Left kidney (tissue), 2 donors: ENCODE results near the gene HLA-DPA1. TPM values are rescaled to one million over a fixed set of nuclear protein-coding genes. Genes with fewer than 3 reads are reported as not detected.

Experiments used
- DNase-seq: peaks from one replicate; pipeline ENCODE4 v3.0.0-alpha.2; 2013
- polyA plus RNA-seq: library from polyadenylated mRNA; unstranded; fragments of 120-200 nt; gene quantifications from one replicate; pipeline ENCODE4 v1.2.1, GENCODE V29; 2013; ENCODE audit not compliant: insufficient read length

Gene HLA-DPA1
- polyA plus RNA-seq, 1 donor, result 20.2 TPM

DNA sequence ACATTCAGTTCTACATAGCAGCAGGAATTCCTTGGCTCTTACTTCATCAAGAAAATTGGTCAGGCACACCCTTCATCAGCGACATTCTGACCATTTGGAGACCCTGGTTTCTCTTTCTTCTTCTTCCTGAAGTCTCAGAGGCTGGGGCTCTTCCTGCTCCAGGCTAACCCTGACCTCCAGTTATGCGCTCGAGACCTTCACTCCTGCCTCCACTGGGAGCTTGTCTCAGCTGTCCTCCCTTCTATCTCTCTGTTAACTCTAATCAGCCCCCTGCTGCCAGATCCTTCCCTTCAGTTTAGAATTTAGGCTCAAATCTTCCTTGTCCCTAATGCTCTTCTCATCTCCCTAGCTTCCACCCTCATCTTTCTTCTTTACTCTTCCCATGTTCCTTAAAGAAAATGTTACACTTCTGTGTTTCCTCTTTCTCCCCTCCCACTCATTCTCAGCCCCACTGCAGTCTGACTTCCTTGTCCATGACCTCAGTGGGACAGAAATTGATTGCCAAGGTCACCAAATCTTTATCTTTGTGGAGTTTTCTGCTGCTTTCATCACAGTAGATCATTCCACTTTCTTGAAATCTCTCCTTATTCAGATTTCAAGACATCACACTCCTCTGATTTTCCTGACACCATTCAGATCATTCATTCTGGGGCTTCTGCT lies 55.6 kb downstream of the HLA-DPA1 start:
- no peak for DNase-seq

DNA sequence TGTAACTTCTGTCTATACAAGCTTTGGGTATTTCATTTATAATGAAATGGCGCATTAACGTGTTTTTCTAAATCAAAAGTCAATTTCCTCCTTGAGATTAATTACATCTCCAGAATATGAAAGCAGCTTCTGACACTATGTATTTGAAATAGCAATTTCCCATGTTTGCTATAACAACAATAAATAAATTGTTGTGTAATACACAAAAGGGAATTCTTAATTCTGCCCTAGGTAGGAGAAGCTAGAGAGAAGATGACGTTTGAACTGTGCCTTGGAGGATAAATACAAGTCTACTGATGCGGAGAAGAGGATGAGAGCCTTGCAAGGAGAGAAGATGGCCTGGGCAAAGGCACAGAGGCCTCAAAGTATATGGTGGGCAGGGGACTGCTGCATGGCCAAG lies 56.4 kb downstream of the HLA-DPA1 start:
- DNase-seq, result no peak

DNA sequence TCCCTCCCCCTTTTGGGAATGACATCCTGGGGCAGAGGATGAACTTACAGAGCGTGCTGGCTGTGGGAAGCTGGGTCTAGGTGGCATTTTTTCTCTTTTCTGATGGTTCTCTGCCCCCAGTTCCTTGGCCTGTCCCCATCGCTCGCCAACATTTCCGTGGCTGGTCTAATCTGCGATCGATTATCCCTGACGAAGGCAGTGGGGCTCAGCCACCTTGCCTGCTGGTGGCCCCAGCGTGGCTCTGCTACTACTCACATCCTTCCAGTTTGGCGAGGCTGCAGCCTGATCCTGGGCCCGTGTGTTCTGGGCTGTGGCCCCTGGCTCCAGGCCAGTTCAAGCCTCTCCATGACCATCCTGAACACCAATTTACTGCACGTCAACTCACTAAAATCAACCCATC lies 57.7 kb downstream of the HLA-DPA1 start:
- no peak for DNase-seq

DNA sequence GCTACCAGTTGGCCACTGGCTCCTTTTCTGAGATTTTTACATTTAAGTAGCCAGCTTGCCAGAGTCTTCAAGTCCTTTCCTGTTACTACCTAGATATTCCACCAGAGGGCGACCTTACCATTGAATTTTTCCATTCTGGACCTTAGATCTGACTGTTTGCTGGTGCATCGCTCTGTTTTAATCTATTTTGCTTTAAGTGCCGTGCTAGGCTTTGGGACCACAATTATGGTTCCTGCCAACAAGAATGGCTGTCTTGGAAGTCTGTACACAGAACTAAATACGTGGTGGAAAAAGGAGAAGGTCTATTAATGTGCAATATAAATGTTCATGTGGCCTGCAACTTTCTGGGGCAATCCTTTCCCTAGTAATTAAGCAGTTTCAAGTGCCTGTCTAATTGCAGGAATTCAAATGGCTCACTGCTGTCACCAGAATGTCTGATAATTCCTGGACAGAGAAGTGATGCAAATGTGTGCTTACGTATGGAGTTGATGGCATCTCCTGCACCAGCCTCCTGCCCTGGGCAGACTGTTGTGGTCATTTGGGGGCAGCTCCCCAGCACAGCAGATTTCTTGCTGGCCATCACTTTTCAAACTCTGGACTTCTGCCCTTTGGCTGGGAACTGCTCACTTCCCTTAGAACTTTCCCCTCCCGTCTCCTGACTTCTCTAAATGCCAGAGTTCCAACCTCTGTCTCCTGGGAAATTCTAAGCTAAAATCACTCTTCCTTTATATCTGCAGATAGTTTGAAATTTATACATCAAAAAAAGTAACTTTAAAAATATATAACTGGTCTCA lies 58.4 kb downstream of the HLA-DPA1 start:
- DNase-seq, result peak; percentile 79

Other genes starting within 250 kb of the HLA-DPA1 start
- 11.5 TPM for gene TAP2, start 234.9 kb downstream of the HLA-DPA1 start, polyA plus RNA-seq
- gene PSMB8, start 229.6 kb downstream of the HLA-DPA1 start, polyA plus RNA-seq, result 18.8 TPM
- 7.7 TPM for gene TAP1, start 219.9 kb downstream of the HLA-DPA1 start, polyA plus RNA-seq
- gene PSMB9, start 219.5 kb downstream of the HLA-DPA1 start, polyA plus RNA-seq, result 4.2 TPM
- 64.6 TPM for gene HLA-DMB, start 132.6 kb downstream of the HLA-DPA1 start, polyA plus RNA-seq
- gene HLA-DMA, start 120.6 kb downstream of the HLA-DPA1 start, polyA plus RNA-seq, result 14.7 TPM
- 357 TPM for gene BRD2, start 105.1 kb downstream of the HLA-DPA1 start, polyA plus RNA-seq
- 5.9 TPM for gene HLA-DOA, start 64.1 kb downstream of the HLA-DPA1 start, polyA plus RNA-seq
- gene HLA-DPB1, start 2.3 kb upstream of the HLA-DPA1 start, polyA plus RNA-seq, result 13.5 TPM
- gene COL11A2, start 118.8 kb upstream of the HLA-DPA1 start, polyA plus RNA-seq, result 5.9 TPM
- gene RXRB, start 127.0 kb upstream of the HLA-DPA1 start, polyA plus RNA-seq, result 65.6 TPM
- 115 TPM for gene SLC39A7, start 127.2 kb upstream of the HLA-DPA1 start, polyA plus RNA-seq
- gene HSD17B8, start 131.0 kb upstream of the HLA-DPA1 start, polyA plus RNA-seq, result 23.9 TPM
- 53.4 TPM for gene RING1, start 134.9 kb upstream of the HLA-DPA1 start, polyA plus RNA-seq
- gene VPS52, start 198.2 kb upstream of the HLA-DPA1 start, polyA plus RNA-seq, result 100 TPM
- 2,698 TPM for gene RPS18, start 198.4 kb upstream of the HLA-DPA1 start, polyA plus RNA-seq
- gene B3GALT4, start 203.5 kb upstream of the HLA-DPA1 start, polyA plus RNA-seq, result 4.0 TPM
- 59.7 TPM for gene WDR46, start 215.6 kb upstream of the HLA-DPA1 start, polyA plus RNA-seq
- 65.4 TPM for gene PFDN6, start 216.0 kb upstream of the HLA-DPA1 start, polyA plus RNA-seq
- 119 TPM for gene RGL2, start 225.3 kb upstream of the HLA-DPA1 start, polyA plus RNA-seq
- 37.6 TPM for gene TAPBP, start 240.4 kb upstream of the HLA-DPA1 start, polyA plus RNA-seq
- 20.9 TPM for gene ZBTB22, start 244.1 kb upstream of the HLA-DPA1 start, polyA plus RNA-seq
- gene DAXX, start 249.3 kb upstream of the HLA-DPA1 start, polyA plus RNA-seq, result 59.0 TPM